Gastroesophageal sphincter (tissue), 4 donors: ENCODE data around the gene ZFHX3. TPM values are rescaled to one million over a fixed set of nuclear protein-coding genes. Genes with fewer than 3 reads are reported as not detected.

Experiments
- ATAC-seq: fragments of 150-250 bp; one replicate; pipeline ENCODE4 v1.9.1; 2016; ENCODE audit warnings: mild to moderate bottlenecking, moderate library complexity
- H3K27ac ChIP-seq, 4 donors: fragments of 200-600 bp; sonication (generic) in 3 of 4; 1 replicate in 3 of 4; 2 replicates in 1 of 4; pipeline ENCODE4 v1.5.1; 2016 to 2019
- H3K27me3 ChIP-seq: fragments of 200-600 bp; sonication (generic); one replicate; pipeline ENCODE4 v1.5.1; 2019
- H3K36me3 ChIP-seq, 2 donors: fragments of 200-600 bp; sonication (generic); one replicate each; pipeline ENCODE4 v1.5.1; 2019; ENCODE audit warnings: control low read depth in 1 of 2
- H3K4me1 ChIP-seq, 3 donors: fragments of 200-600 bp; sonication (generic); 1 replicate in 2 of 3; 2 replicates in 1 of 3; pipeline ENCODE4 v1.5.1; 2016 to 2019; ENCODE audit warnings: control low read depth in 2 of 3
- H3K4me3 ChIP-seq, 2 donors: fragments of 200-600 bp; sonication (generic); one replicate each; pipeline ENCODE4 v1.5.1; 2019; ENCODE audit warnings: mild to moderate bottlenecking in 1 of 2, moderate library complexity in 1 of 2
- H3K9me3 ChIP-seq, 3 donors: fragments of 200-600 bp; sonication (generic); one replicate each; pipeline ENCODE4 v1.5.1; 2017 to 2019; ENCODE audit warnings: control low read depth in 2 of 3
- CTCF ChIP-seq, 4 experiments: fragments of 200-600 bp in 2 of 4; fragments of 450-650 bp in 2 of 4; sonication (generic) in 1 of 4; IDR thresholded peaks; one replicate each; pipeline ENCODE4 v1.5.1; 2017 to 2019; ENCODE audit warnings: antibody characterized with exemption in 4 of 4, mild to moderate bottlenecking in 2 of 4, moderate library complexity in 2 of 4
- EP300 ChIP-seq: sonication (generic); formaldehyde crosslinking; IDR thresholded peaks from one replicate; pipeline ENCODE4 v1.6.1; 2017; ENCODE audit warnings: antibody characterized with exemption, mild to moderate bottlenecking
- POLR2A ChIP-seq, 2 donors: fragments of 450-650 bp; IDR thresholded peaks; one replicate each; pipeline ENCODE4 v1.6.1; 2017; ENCODE audit warnings: antibody characterized with exemption in 2 of 2, mild to moderate bottlenecking in 2 of 2, moderate library complexity in 1 of 2
- POLR2AphosphoS5 ChIP-seq: sonication (generic); formaldehyde crosslinking; IDR thresholded peaks from one replicate; pipeline ENCODE4 v1.6.1; 2017; ENCODE audit warnings: antibody characterized with exemption
- WGBS, 2 donors: methylation state at CpG; one replicate each; pipeline ENCODE4 v1.1.5; 2018; ENCODE audit warnings: low coverage in 1 of 2; 5-methylcytosine and 5-hydroxymethylcytosine counted together
- total RNA-seq, 4 donors: library from RNA; depleted of rRNA; stranded (reverse); fragments of >200 nt; gene quantifications; one replicate each; pipeline ENCODE4 v1.1.0, GENCODE V29; 2016

The ZFHX3 gene
- total RNA-seq: 10 to 100 TPM; 24.0 to 47.1 (median 29.5) TPM

- Histone ChIP-seq H3K9me3 (no peaks in the 10 kb centered on the region), H3K4me1 (peaks cover 0 to 91% (median 45%) of the 10 kb centered on the region in 3 donors), H3K27me3 (no peaks in the 10 kb centered on the region), H3K36me3 (no peaks in the 10 kb centered on the region), H3K4me3 (peak within 1 kb of the TSS; percentile 74 to 93), H3K27ac (peak within 1 kb of the TSS; percentile 84 to 97 (median 92))
- WGBS, 2 donors: 0 to 20% methylated on average over 1 of the region's 64 CpGs
- peak; percentile 74 for ATAC-seq
- TF ChIP-seq POLR2A (IDR thresholded peaks at IDR 0.05) (peak in 1 of 2 donors; percentile 45), POLR2AphosphoS5 (peak; percentile 12), CTCF (IDR thresholded peaks at IDR 0.05) (no peak), EP300 (no peak)
Observed at GRCh38 chr16:73047536-73048291, at the start of gene ZFHX3. ZFHX3 (minus strand) TSS chr16:73048128; CDS start chr16:72960145, 87,983 bp downstream.

DNA sequence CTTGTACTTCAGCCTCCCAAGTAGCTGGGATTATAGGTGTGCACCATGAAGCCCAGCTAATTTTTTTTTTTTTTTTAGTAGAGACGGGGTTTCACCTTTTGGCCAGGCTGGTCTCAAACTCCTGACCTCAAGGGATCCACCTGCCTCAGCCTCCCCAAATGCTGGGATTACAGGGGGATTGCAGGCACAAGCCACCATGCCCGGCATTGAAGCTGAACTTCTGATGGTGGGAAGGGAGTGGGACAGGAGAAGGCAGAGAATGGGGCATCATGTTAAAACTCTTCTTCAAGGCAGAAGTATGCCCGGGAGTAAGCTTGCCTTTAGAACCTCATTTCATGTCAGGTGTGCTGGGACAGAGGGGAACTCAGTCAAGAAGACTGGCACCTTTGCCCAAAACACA lies 48.6 kb upstream of the ZFHX3 start:
- no peak overlapping the region for H3K4me3 ChIP-seq
- peaks cover 6% of the 10 kb centered on the region for H3K27me3 ChIP-seq
- no peaks in the 10 kb centered on the region for H3K9me3 ChIP-seq
- no peak for TF ChIP-seq CTCF (IDR thresholded peaks at IDR 0.05)
- no peak for TF ChIP-seq POLR2AphosphoS5
- no peak for TF ChIP-seq EP300
- no peak for TF ChIP-seq POLR2A (IDR thresholded peaks at IDR 0.05)
- H3K36me3 ChIP-seq: no peaks in the 10 kb centered on the region
- H3K27ac ChIP-seq: no peak overlapping the region
- peaks cover 0 to 14% (median 4%) of the 10 kb centered on the region in 3 donors for H3K4me1 ChIP-seq
- WGBS, 2 donors: 75% methylated on average over 2 of the region's 3 CpGs; no CpG with 5 or more reads in 1 of the 2 donors
- no peak for ATAC-seq

DNA sequence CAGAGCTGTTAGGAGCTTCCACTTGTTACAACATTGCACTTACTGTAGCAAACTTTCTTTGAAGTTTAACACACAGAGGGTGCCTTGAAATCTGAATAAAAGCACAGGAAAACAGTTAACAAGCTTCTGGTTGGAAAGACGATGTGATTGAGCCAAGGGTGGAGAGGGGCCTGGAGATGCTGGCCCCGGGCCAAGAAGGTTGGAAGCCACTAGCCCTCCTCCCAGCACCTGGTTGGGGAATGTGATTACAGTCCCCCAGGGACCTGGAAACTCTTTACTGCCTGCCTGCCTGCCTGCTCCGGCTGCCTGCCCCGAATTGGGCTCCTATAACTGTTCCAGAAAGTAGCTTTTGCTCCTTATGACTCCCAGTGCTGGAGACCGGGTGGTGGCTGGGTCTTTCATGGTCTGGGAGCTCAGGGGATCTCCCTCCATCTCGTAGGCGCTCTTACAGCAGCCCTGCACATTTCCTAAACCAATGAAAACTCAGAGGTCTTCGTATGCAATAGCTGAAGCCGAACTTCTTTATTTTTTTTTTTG lies 48.0 kb upstream of the ZFHX3 start:
- 20 to 31% methylated on average over 1 to 7 of the region's 9 CpGs for WGBS, 2 donors
- TF ChIP-seq EP300 (no peak), CTCF (IDR thresholded peaks at IDR 0.05) (no peak), POLR2AphosphoS5 (no peak), POLR2A (IDR thresholded peaks at IDR 0.05) (no peak)
- no peak for ATAC-seq
- no peaks in the 10 kb centered on the region for H3K36me3 ChIP-seq
- no peak overlapping the region for H3K4me3 ChIP-seq
- H3K4me1 ChIP-seq: peaks cover 0 to 14% (median 4%) of the 10 kb centered on the region in 3 donors
- peaks cover 6% of the 10 kb centered on the region for H3K27me3 ChIP-seq
- no peak overlapping the region for H3K27ac ChIP-seq
- no peaks in the 10 kb centered on the region for H3K9me3 ChIP-seq

- no peak for ATAC-seq
- Histone ChIP-seq H3K27ac (no peak overlapping the region), H3K27me3 (peaks cover 6% of the 10 kb centered on the region), H3K4me3 (no peak overlapping the region), H3K9me3 (no peaks in the 10 kb centered on the region), H3K4me1 (peaks cover 0 to 14% (median 4%) of the 10 kb centered on the region in 3 donors), H3K36me3 (no peaks in the 10 kb centered on the region)
- TF ChIP-seq POLR2A (IDR thresholded peaks at IDR 0.05) (no peak), POLR2AphosphoS5 (no peak), CTCF (IDR thresholded peaks at IDR 0.05) (no peak), EP300 (no peak)
- WGBS, 2 donors: 29 to 54% methylated on average over 5 to 6 of the region's 6 CpGs
Observed at GRCh38 chr16:73095142-73095820, 47.4 kb upstream of the ZFHX3 start.
